EH (cell line): Measurements from ENCODE around the gene MRPS18C.
"Not testable (repeated sequence)": the region's sequence is repeated elsewhere in the genome, so short reads cannot be mapped to it uniquely, and the experiment has no call there.

Experiments used
- DNase-seq: peaks from one replicate; pipeline ENCODE4 v3.0.0-alpha.2; 2015; ENCODE audit warnings: low read depth

The MRPS18C gene

GRCh38 chr4:83498187-83498586 lies 42.3 kb downstream of the MRPS18C start:
- no peak for DNase-seq

GRCh38 chr4:83501671-83502070 lies 45.8 kb downstream of the MRPS18C start:
- not testable (repeated sequence) for DNase-seq

- no peak for DNase-seq
Measured at GRCh38 chr4:83503974-83504373, 48.1 kb downstream of the MRPS18C start.

DNA sequence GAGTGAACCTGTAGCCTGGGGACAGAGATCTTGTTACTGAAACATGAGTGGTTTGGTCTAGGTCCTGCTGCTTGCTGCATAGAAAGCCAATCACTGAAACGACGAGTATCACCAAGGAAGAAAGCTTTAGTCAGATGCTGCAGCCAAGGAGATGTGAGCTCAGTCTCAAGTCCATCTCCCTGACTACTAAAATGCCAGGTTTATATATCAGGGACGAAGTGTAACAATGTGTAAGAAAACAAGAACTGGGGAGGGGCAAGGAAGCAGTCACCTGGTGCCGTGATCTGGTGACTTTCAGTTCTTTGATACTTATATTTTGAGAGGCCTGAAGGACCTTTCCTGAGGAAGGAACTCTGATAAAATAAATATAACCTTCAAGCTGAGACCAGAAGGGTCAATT lies 48.6 kb downstream of the MRPS18C start:
- DNase-seq: no peak

DNA sequence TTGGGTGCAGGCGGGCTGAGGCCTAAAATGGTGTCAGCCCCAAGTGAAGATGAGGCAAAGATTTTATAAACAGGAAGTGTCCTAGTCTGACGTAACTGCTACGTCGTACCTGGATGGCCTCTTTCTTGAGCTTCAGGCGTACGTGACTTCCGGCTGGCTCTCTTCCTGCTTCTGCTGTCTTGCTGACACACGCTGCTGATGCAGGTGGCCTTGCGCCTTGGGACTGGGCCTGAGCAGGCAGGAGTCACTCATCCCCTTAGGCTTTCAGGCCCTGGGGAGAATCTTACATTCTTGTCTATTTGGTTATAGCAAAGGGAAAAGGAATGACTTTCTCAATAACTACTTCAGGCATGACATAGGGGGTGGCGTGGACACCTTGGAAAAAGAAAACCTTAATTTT lies 49.1 kb downstream of the MRPS18C start:
- DNase-seq: no peak

DNA sequence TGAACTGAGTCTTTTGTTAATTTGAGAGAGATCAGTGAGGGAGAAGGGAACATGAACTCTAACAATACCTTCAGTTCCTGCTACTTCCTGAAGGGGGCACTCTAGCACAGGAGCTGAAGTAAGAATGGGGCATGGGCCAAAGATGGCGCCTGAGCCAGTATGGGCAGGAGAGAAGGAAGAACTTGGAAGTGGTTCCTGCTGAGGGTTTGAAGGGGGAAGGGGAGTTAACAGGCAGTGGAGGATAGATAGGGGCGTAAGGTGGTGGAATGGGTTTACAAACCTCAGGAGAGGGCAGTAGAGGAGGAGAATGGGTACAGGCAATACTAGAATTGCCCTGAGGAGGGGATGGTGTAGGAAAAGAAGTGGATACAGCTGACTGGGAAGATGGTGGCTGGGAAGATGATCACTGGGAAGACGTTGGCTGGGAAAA lies 53.3 kb downstream of the MRPS18C start:
- DNase-seq: peak; percentile 63

- DNase-seq: no peak
Measured at GRCh38 chr4:83510442-83510841, 54.6 kb downstream of the MRPS18C start.
